Erythroblast (primary cell): ENCODE data around the gene HSF5.

Experiments used
- DNase-seq, 2 experiments: peaks; one replicate each; lab custom pipeline; 2025; lab: John Stamatoyannopoulos, UW
- GATA1 ChIP-seq: IDR thresholded peaks from 2 replicates; pipeline ENCODE4 v1.6.1; 2011; ENCODE audit warnings: low read depth, mild to moderate bottlenecking, control low read depth, low read length, moderate library complexity
- POLR2A ChIP-seq: IDR thresholded peaks from 2 replicates; pipeline ENCODE4 v1.6.1; 2011; ENCODE audit warnings: mild to moderate bottlenecking, low read length

Gene HSF5

GRCh38 chr17:58487589-58488427, at the start of gene HSF5:
TSS of gene HSF5 (minus strand) at chr17:58488408. CDS start at chr17:58488274, 134 bp downstream.
- peak; percentile 59 to 60 for DNase-seq
- no peak for TF ChIP-seq POLR2A
- no peak for TF ChIP-seq GATA1

- TF ChIP-seq GATA1: no peak
- no peak for TF ChIP-seq POLR2A
- DNase-seq: no peak
Observed at GRCh38 chr17:58537266-58537665, 49.1 kb upstream of the HSF5 start.

GRCh38 chr17:58536542-58536941, 48.3 kb upstream of the HSF5 start:
- no peak for DNase-seq
- no peak for TF ChIP-seq POLR2A
- no peak for TF ChIP-seq GATA1

- no peak for DNase-seq
- TF ChIP-seq GATA1: no peak
- no peak for TF ChIP-seq POLR2A
Observed at GRCh38 chr17:58535431-58535830, 47.2 kb upstream of the HSF5 start.

GRCh38 chr17:58534901-58535421, 46.8 kb upstream of the HSF5 start:
- no peak for DNase-seq
- no peak for TF ChIP-seq GATA1
- TF ChIP-seq POLR2A: no peak

- no peak for TF ChIP-seq POLR2A
- no peak for TF ChIP-seq GATA1
- DNase-seq: no peak
Observed at GRCh38 chr17:58534331-58534730, 46.1 kb upstream of the HSF5 start.

- DNase-seq: no peak
- TF ChIP-seq GATA1: no peak
- TF ChIP-seq POLR2A: no peak
Observed at GRCh38 chr17:58533616-58534188, 45.5 kb upstream of the HSF5 start.

GRCh38 chr17:58532555-58532951, 44.3 kb upstream of the HSF5 start:
- no peak for DNase-seq
- no peak for TF ChIP-seq POLR2A
- TF ChIP-seq GATA1: no peak

- TF ChIP-seq GATA1: no peak
- TF ChIP-seq POLR2A: no peak
- peak; percentile 72 to 79 for DNase-seq
Observed at GRCh38 chr17:58531661-58532554, 43.7 kb upstream of the HSF5 start.

- no peak for DNase-seq
- TF ChIP-seq GATA1 (no peak), POLR2A (no peak)
Observed at GRCh38 chr17:58531122-58531521, 42.9 kb upstream of the HSF5 start.

- TF ChIP-seq GATA1 (no peak), POLR2A (no peak)
- DNase-seq: no peak
Observed at GRCh38 chr17:58530655-58531054, 42.4 kb upstream of the HSF5 start.

GRCh38 chr17:58529275-58529674, 41.1 kb upstream of the HSF5 start:
- no peak for DNase-seq
- TF ChIP-seq GATA1 (no peak), POLR2A (no peak)

- TF ChIP-seq GATA1 (no peak), POLR2A (no peak)
- no peak for DNase-seq
Observed at GRCh38 chr17:58528443-58528842, 40.2 kb upstream of the HSF5 start.

- TF ChIP-seq GATA1 (no peak), POLR2A (no peak)
- no peak for DNase-seq
Observed at GRCh38 chr17:58527949-58528348, 39.7 kb upstream of the HSF5 start.

GRCh38 chr17:58527306-58527705, 39.1 kb upstream of the HSF5 start:
- DNase-seq: no peak
- TF ChIP-seq POLR2A (no peak), GATA1 (no peak)
